Stimulated activated CD8-positive, alpha-beta memory T cell treated with anti-CD3 and anti-CD28 coated beads, Interleukin-7, amount 100 ng/mL, for 48 hours (primary cell): Measurements from ENCODE around the gene RAG1.

Experiments used
- DNase-seq, 2 donors: peaks; one replicate each; pipeline ENCODE4 v3.0.0-alpha.2; 2020; ENCODE audit warnings: low read depth in 1 of 2; ENCODE audit errors: extremely low read depth in 1 of 2

Gene RAG1

DNA sequence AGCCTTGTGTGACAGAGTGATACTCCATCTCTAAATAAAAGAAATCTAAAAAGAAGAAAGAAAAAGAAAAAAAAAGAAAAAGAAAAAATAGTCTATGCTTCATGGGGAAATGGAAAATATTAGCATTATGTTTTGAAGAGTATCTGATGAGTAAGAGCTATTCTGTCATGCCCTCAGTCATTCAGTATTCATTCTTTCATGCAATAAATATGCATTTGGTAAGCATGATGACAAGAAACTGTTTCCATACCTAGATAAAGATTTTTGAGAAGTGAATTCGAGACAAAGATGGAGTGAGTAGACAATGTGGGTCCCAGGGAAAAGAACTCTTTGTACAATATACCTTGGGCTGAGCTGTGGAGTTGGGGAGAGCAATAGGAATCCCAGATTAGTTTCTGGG lies 20.3 kb downstream of the RAG1 start:
- no peak for DNase-seq

DNA sequence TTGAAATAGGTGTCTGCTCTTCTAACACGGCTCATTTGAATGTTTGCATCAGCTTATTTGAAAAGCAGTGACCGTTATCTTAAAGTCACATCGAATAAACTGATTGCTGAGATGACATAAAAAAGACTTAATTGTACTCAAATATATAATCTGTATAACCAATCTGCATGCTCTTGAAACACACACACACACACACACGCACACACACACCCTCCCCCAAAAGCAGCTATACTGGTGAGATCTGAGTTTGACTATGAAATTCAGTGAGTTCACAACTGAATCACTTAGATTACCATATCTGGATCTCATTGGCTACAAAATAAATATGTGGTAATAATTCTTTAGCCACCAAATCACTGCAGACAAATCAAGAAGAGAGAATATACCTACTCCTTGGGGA lies 22.7 kb downstream of the RAG1 start:
- DNase-seq = no peak

DNA sequence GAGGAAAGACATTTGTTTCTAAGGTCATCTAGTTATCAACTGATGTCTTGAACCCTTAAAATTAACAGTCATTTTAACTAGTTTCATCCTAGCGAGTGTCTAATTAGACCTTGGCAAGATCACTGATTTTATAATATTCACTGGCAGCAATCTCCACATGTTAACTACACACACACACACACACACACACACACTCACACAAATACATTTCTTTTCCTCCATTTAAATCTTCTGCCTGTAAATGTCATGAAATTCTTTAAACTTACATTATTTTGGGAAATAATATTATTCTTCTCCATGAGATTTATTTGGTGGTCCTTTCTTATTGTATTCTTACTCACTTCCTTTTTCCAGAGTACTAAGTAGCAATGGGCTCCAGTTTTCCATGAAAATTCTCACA lies 23.6 kb downstream of the RAG1 start:
- no peak for DNase-seq

DNA sequence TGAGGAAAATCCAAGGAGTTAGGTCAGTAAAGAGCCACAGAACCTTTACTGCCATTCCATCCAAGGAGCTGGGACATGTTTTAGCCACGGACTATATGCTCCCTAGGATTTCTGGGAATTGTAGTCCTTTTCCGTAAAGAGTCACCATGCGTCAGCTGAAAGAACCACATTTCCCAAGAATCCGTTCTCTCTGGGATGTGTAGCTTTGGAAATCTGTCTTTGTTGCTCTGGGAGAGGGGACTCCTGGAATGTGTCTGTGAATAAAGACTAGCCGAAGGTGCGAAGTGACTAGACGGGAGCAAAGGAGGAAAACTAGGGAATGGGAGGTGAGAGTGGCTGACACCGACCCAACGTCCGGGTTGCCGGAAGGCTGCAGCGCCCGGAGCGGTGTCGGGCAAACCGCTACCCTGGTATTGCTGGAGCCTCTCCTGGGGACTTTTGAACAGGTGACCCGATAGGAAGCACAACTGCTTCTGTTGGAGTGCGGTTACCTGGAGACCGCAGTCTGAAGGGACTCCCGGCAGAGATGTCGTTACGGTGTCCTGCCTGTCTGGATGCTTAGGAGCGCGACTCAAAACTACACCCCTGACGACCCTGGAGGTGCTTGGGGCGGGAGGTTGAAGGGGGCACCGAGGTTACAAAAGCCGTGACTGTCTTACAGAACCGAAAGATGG lies 26.6 kb downstream of the RAG1 start, which contains the start of gene IFTAP:
IFTAP (plus strand) TSS at position 187 of the 674 bp plus-strand sequence. CDS start 15,602 bp downstream, outside the sequence.
- no peak for DNase-seq

DNA sequence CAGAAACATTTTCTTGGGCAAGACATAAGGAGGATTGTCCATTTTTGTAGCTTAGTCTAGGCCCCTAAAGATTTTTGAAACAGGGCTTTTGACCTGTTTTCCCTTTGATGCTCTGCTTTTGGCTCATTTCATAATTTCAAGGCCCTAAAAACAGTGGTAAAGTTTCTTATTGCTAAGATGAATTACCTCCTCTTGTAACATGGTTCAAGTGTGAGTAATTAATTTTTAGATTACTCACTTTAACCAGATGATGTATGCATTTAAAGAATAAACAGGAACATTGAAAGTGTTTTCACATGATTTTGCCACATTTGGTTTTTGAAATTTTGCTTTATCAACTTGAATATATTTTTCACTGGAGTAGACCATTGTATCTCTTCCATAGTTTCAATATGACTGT lies 29.1 kb downstream of the RAG1 start:
- no peak for DNase-seq

DNA sequence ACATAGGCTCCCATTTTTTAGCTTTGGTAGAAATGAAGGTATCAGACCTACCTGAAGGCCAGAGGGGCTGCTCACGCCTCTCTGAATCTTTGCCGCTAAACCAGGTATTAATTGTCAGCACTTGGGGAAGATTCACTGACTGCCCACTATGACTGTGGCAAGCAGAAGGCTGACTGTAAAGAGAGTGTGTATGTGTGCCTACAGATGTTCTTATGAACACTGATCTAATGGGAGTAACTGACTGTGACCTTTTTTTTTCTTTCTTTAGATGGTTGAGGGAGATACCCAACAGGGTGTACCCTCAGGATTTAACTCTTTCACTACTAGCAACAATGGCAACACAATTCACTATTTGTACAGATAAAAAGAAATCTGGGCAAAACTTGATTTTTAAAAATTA lies 30.2 kb downstream of the RAG1 start, which contains the start of gene RAG2:
RAG2 (minus strand) TSS at position 186 of the 400 bp plus-strand sequence. CDS start 4,068 bp downstream, outside the sequence.
- no peak for DNase-seq

DNA sequence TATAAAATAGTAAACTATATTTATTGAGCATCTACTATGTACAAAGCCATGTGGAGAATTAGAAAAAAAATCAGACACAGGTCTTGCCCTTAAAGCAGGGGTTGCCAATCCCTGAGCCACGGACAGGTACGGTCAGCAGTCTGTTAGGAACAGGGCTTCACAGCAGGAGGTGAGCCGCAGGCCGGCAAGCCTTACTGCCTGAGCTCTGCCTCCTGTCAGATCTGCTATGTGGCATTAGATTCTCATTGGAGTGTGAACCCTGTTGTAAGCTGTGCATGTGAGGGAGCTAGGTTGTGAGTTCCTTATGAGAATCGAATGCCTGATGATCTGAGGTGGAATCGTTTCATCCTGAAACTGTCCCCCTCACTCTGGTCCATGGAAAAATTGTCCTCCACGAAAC lies 32.4 kb downstream of the RAG1 start:
- no peak for DNase-seq

DNA sequence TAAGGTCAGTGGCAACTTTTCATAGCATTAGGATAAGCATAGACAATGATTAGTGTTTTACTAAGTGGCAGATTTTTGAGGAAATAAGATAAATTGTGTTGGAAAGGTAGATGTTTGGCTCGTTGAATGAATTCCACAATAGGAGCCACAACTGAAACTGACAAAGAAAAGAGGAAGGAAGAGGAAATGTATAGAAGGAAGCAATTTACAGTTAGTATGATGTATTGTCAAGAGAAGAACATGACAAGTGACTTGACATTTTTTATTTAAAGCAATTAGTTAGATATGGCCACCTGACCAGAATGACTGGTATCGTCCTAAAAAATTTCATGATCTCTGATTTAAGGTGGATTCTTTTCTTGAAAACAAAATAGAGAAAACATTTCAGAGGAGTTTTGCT lies 33.3 kb downstream of the RAG1 start:
- no peak for DNase-seq

DNA sequence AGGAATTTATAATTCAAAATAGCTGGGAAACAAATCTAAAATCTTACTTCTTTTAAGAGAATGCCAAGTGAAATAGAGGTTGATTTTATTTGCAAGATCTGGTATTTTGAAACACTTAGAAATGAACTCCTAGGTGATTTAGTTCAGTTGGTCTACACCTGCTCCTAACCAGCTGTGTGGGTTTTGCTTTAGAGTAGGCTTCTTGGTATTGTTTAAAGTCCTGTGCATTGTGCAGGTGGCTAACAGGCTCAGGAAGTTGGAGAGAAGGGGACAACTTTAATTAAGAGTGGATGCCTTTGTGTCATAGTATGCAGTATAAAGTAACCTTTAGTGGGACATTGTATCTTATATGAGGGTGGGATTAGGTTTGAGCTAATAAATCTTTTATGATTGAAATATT lies 34.3 kb downstream of the RAG1 start:
- DNase-seq = no peak

DNA sequence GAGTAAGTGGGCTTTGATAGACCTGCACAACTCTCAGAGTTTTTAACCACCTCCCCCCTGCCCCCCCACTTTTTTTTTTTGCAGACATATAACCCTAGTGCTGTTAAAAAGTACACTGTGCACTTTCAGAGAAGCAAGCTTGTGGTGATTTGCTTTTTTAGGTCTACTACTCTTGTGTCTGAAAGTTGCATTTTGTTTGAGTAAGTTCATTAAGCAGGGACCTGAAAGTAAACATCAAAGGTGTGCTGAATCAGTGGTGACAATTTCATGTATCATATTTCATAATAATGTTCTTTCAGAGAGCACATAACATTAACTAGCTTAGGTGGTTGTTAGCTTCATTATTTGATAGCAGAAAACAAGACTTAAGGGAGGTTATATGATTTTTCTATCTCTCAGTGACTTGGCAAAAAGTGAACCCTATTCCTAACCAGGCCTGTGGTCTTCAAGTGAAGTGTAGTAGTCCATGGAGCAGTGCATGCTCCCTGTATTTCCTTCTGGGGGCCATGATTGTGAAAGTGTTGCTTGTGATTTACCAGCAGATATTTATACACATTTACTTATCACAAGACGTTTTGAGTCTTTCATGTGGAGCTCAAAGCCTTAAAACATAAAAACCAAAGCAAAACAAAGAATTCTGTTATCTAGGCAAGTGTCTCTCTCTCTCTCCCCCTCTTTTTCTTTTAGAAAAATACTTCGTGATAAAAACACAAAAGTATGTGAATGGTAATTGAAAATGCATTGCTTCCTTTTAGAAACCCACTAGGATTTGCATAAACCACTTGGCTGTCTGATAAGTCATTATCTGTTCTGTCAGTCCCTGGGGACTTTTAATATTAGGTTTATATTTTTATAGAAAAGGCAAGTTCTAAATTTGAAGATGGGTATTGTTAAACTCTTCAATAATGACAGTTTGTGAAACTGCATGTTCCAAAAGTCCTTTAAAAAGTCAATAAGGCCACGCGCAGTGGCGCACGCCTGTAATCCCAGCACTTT lies 37.7 kb downstream of the RAG1 start:
- no peak for DNase-seq

DNA sequence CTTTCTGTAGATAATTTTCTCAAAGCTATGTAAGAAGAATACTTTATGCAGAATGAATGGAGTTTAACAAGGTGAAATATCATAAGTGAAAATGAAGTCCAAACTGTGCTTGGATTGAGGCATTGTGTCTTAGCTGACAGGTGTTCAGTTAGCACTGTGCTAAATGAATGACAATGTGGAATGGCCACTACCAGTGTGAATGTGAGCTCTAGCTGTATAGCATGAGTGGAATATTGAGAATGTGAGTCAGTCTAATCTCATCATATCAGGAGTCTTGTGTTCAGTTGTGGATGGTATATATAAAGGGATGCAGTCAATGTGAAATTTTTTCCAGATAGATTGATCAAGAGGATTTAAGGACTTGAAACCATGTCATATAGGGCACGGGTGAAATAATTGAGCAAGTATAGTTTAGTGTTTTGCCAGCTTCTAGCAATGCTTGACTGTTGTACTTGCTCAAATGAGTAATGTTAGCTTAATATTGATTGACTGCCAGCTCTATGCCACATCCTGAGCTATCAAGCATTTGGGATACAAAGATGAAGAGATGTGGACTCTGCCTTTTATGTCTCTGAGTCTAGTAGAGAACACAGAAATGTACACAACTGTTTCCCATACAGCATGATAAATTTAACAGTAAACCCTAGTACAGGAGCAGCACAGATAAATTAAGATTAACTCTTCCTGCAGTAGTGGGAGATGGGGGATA lies 40.8 kb downstream of the RAG1 start:
- no peak for DNase-seq

DNA sequence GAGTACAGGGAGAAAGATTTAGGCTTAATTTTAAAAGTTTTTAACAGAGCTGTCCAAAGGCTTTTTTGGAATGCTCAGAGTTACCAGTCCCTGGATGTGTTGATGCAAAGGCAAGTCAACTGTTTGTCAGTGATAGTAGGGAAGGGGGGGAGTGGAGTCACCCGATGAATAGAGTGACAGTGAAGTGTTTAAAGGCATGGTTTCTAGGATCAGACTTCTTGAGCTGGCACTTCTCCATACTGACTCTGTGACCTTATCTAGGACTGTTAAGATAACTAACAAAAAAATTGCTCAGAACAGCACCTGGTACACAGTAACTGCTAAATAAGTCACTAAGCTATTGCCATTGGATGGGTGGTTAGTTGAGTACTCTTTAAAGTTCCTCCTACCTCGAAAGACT lies 41.6 kb downstream of the RAG1 start:
- no peak for DNase-seq

DNA sequence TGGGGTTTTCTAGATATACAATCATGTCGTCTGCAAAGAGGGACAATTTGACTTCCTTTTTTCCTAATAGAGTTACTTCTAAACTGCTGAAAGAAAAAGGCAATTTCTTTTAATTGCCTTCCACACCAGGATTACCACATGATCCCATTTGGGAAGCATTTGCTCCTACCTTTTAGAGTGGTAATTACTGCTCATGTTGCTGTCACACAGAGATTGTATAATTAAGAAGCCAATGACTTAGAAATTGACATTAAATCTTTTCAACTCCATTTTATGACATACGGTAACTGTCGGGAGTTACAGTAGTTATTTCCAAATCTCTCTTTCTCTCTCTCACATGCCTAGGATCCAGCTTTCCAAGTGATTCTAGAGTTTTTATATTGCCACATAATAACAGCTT lies 48.0 kb downstream of the RAG1 start:
- no peak for DNase-seq

DNA sequence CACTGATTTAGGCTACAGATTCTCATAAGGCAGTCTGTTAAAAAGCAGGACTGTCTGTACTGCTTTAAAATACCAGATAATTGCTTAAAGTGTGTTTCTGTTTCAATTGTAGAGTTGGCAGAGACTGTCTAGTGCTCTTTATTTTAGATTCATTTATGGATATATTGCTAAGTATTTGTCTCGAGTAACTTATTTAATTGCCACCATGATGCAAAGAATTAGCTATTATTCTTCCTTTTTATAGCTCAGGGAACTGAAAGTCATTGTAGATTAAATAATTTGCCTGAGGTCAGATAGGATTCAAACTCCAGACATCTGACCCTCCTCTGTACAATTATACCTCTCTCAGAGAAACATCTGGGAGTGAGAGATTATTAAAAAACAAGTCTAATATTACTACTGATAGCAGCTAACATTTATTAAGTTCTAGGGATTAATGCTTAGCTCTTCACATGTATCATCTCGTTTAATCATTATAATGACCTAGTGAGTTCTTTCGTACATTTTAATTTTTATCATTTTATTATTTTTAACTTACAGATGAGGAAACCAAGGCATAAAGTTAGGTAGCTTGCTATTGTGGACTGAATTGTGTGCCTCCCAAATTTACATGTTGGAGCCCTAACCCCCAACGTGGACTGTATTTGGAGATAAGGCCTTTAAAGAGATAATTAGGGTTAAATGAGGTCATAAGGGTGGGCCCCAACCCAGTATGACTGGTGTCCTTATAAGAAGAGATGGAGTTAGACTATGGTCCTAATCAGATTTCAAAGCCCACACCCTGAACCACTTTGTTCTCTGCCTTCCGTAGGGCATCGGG lies 49.9 kb downstream of the RAG1 start:
- DNase-seq = no peak

DNA sequence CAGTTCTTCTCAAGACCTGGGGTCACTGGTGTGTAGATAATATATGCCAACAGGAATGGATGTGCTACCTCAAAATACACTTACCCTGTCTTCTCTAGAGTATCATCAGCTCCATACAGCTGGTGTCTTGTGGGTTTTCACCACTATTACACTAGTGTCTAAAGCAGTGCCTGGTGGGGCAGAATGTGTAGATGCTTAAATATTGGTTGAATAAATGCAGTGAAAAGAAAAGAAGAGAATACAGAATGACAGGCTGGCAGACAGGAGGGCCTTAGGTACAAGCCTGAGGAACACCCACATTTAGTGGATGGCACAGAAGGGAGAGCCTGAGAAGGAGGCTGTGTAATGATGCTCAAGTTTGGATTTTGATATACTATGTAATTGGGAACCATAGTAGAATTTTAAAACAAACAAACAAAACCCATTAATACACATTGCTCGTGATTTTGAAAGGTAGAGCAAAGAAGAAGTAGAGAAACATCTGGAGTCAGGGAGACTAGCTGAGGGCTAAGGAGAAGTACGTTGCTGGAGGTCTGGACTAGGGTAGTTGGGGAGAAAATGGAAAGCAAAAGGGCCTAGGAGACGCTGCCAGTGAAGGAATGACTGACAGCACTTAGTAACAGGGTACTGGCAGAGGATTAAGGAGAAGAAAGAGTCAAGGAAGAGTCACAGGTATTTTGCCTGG lies 50.7 kb downstream of the RAG1 start:
- no peak for DNase-seq

DNA sequence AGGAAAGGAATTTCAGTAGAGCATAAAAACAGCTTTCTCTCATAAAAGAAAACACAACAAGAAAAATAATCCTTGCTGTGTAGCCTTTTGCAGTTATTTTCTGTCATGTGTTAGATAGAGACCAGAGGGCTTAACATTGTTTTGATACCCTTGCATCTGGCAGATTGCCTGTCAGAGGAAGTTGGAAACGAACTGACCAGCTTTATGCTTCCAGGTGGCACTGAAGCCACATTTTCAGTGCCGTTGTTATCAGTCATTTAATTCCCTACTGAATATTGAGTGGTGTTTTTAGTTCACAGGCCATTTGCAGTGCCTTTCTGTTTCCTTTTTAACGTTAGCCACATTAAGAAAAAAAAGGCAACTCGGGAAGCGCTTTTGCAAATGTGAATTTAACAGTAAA lies 51.7 kb downstream of the RAG1 start:
- no peak for DNase-seq

DNA sequence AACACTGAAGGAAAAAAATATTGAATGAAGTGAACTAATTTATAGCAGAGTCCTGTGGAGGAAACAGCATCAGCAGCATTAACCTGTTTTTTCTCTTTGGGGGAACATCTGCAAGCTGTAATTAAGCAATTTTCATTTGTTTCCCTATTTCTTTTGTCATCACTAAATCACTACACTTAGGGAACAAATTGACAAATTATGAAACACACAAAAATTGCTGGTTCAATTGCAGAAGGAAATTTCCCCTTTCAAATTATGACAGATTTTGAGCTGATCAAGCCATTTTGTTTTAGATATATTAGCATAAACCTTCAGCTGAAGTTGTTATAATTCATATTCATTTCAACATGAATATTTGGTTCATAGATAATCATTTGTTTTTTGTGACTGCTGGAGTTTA lies 52.4 kb downstream of the RAG1 start:
- no peak for DNase-seq

DNA sequence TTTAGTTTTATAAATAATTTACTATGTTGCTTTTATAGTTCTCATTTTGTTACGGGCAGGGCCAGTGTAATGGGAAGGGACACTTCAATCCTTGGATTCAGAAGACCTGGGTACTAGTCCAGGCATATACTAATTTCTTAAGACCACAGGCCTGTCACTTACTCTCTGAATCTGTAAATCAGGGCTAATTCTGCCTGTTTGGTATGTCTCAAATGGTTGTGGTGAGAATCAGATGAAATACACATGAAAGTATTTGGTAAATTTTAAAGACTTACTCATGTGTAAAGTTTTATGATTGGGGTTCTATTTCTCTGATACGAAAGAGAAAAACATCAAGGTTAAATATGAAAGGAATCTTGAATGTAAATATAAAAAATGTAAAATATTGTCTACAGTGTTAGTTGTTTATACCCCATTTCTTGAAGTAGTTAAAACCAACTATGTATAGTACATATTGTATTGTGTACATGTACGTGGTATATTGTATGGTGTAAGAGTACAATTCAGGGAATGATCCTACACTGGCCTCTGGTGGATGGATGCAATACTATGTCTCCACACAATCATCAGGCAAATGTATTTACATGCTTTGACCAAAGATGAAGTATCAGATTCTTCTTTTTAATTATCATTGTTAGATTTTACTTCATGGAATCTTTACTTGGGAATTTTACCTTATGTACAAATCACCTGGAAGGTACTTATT lies 54.8 kb downstream of the RAG1 start:
- no peak for DNase-seq

DNA sequence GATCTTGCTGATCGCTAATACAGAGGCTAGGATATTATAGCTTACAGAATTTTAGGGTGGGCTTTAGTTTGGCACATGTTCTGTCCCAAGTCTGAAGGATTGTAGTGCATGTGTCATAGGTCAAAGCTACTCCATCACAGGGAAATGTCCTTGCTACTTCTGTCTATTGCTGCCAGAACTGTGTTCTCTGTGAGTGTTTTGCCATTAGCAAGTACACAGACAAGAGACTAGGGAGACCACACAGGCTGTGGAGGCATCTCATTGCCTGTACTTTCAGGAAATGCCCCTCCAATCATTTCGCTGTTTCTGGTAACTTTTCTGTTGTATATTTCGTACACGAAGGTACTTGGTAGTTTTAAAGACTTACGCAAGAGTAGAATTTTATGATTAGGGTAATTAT lies 55.7 kb downstream of the RAG1 start:
- no peak for DNase-seq
